HG03280 (cell line): Measurements from ENCODE around the gene TRIM22.

Experiments used
- ATAC-seq: cut with Tn5 transposase; IDR thresholded peaks from one replicate; pipeline ENCODE4 v1.9.1; 2021; ENCODE audit warnings: mild to moderate bottlenecking, moderate library complexity; ENCODE audit not compliant: unreplicated experiment

The TRIM22 gene

DNA sequence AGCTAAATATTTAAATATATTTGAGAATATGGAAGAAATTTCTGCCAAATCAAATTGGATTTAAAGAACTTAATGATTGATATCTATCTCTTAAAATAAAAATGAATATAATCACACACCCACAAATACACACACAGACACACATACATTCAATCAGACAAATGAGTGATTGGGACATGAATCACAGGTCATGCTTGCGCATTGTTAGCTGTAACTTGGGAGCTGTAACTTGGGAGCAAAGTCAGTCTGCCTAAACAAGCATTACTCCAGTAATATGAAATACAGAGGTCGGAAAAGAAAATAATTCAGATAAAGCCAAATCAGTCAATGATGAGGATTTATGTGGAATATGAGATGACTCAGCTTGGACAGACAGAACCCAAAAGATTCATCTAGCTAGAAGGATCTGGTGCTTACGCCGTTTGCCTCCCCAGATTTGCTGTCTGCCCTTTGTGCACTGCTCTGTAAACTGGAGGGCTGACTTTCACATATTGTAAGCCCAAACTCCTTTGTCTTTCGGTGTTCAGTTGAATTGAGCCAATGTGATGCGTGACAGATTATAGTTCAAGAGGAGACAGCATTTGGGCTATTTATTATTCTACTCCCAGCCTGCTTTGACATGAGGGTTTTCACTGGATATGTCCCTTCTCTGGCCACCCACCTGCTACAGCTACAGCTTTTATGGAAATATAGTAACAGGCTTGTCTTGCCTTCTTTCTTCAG is 48.2 kb downstream of the TRIM22 start:
- ATAC-seq: no peak

DNA sequence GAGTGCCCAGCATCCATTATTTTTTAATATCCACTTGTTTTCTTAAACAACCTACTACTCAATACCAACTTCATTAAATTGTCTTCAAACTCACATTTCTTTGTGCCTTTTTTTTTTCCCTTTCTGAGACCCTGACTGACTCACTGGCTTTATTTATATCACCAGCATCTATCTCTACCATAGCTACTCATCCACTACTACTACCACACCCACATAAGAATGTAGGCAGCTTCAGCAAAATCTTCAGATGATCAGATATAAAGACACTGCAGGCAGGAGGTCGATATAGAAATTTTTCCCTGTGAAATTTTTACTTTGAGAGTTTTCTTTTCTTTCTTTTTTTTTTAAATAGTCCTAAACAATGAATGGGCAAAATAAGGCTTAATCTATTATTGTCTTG is 48.8 kb downstream of the TRIM22 start:
- no peak for ATAC-seq

DNA sequence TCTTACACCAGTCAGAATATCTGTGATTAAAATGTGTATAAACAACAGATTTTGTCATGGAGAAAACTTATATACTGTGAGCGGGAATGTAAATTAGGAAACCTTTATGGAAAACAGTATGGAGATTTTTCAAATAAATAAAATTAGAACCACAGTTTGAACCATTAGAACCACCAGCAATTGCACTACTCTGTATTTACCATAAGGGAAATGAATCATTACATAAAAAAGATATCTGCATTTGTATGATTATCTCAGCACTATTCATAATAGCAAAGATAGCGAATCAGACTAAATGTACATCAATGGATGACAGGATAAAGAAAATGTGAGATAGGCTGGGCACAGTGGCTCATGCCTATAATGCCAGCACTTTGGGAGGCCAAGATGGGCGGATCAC is 57.0 kb downstream of the TRIM22 start:
- no peak for ATAC-seq

DNA sequence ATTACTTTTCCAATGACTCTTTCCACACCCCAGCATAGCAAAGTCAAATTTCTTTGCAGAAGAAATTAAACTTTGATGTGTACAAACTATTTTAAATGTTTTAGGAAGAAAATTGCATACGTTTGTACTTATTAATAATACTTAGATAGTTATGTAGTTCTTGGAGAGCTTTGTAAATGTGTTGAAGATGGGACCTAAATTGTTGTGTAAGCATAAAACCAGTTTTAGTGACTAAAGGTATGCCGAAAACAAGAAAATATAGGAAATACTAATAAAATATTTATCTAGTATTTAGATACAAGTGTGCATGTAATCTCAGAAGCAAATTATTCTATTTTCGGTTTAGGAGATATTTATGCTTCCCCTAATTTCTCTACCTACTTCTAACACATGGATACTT is 60.2 kb downstream of the TRIM22 start:
- ATAC-seq: no peak

DNA sequence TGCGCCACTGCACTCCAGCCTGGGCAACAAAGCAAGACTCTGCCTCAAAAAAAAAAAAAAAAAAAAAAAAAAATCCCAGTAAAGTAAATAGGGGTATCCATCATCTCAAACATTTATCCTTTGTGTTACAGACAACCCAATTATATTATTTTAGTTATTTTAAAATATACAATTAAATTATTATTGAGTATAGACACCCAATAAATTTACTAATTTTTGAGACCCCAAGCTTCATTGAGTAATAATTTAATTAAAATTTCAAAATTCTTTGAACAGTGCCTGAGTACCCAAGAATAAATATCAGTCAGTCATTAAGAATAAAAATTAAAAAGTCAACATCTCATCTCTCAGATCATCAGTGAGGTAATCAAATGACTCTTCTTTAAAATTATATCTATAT is 64.4 kb downstream of the TRIM22 start, which contains the start of gene OR52N4:
Gene OR52N4 (plus strand): TSS at position 301 of the 400 bp plus-strand sequence. CDS start 498 bp downstream, outside the sequence.
- ATAC-seq: no peak
